T47D (cell line): ENCODE results near the gene PCDHGB4.
"Not testable (repeated sequence)": the region's sequence is repeated elsewhere in the genome, so short reads cannot be mapped to it uniquely, and the experiment has no call there.

Experiments used
- DNase-seq, 2 experiments: peaks; one replicate each; pipeline versions ENCODE4 v3.0.0 to v3.0.0-alpha.2; 2011 to 2012; ENCODE audit warnings: low read depth in 1 of 2, low spot score in 1 of 2
- JUND ChIP-seq: IDR thresholded peaks from 2 replicates; pipeline ENCODE4 v1.6.1; 2012; ENCODE audit warnings: low read depth
- in situ Hi-C: cut with HindIII; loops from 2 replicates; pipeline ENCODE4 v1.10.0; 2016; ENCODE audit warnings: low sequenced_read_pairs, low pct_unique_long_range_greater_than_20kb

Gene PCDHGB4

DNA sequence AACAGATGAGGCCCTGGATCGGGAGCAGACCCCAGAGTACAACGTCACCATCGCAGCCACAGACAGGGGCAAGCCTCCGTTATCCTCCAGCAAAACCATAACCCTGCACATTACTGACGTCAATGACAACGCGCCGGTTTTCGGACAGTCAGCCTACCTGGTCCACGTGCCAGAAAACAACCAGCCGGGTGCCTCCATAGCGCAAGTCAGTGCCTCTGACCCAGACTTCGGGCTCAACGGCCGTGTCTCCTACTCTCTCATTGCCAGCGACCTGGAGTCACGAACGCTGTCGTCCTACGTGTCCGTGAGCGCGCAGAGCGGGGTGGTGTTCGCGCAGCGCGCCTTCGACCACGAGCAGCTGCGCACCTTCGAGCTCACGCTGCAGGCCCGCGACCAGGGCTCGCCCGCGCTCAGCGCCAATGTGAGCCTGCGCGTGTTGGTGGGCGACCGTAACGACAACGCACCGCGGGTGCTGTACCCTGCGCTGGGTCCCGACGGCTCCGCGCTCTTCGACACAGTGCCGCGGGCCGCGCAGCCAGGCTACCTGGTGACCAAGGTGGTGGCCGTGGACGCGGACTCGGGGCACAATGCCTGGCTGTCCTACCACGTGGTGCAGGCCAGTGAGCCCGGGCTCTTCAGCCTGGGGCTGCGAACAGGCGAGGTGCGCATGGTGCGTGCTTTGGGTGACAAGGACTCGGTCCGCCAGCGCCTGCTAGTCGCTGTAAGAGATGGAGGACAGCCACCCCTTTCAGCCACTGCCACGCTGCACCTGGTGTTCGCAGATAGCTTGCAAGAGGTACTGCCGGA is 31.8 kb downstream of the PCDHGB4 start:
- no peak for DNase-seq
- TF ChIP-seq JUND: no peak
- in situ Hi-C loops: no loop called here

DNA sequence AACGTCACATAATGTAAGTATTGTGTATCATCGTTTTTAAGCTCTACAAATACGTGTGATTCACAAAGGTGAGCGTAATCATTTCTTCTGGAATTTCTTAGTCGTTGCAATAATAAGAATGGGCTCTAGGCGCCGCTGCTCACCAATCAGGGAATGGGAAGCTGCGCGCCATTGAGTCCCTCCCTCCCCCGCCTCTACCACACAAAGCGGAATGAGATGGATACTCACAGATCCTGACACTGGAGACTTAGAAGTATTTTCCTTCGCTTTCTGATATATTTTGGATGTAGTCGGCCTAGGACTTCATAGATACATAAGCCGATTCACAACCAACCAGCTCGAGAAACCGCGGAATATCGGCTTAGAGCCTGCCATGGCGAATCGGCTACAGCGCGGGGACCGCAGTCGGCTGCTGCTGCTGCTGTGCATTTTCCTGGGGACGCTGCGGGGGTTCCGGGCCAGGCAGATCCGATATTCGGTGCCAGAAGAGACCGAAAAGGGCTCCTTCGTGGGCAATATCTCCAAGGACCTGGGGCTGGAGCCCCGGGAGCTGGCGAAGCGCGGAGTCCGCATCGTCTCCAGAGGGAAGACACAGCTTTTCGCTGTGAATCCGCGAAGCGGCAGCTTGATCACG is 33.5 kb downstream of the PCDHGB4 start, which contains the start of gene PCDHGA11:
Gene PCDHGA11, plus strand, starts transcription at position 197 of the 634 bp plus-strand sequence. Its CDS starts 177 bp downstream, at position 374.
- no peak for TF ChIP-seq JUND
- in situ Hi-C loops: no loop called here

DNA sequence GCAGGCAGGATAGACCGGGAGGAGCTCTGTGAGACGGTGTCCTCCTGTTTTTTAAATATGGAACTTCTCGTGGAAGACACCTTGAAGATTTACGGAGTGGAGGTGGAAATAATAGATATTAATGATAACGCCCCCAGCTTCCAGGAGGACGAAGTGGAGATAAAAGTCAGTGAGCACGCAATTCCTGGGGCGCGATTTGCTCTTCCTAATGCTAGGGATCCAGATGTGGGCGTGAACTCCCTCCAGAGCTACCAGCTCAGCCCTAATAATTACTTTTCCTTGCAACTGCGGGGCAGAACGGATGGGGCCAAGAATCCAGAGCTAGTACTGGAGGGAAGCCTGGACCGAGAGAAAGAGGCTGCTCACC is 34.0 kb downstream of the PCDHGB4 start:
- no peak for TF ChIP-seq JUND
- DNase-seq: no peak
- in situ Hi-C loops: no loop called here

More for the DNA sequence above, 33.5 kb downstream of the PCDHGB4 start, which contains the start of gene PCDHGA11:
- DNase-seq: no peak

DNA sequence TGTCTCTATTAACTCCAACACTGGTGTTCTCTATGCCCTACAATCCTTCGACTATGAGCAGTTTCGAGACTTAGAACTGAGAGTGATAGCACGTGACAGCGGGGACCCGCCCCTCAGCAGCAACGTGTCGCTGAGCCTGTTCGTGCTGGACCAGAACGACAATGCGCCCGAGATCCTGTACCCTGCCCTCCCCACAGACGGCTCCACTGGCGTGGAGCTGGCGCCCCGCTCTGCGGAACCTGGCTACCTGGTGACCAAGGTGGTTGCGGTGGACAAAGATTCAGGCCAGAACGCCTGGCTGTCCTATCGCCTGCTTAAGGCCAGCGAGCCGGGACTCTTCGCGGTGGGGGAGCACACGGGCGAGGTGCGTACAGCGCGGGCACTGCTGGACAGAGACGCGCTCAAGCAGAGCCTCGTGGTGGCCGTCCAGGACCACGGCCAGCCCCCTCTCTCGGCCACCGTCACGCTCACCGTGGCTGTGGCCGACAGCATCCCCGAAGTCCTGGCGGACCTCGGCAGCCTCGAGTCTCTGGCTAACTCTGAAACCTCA is 35.3 kb downstream of the PCDHGB4 start:
- no peak for DNase-seq
- no peak for TF ChIP-seq JUND
- in situ Hi-C loops: no loop called here

DNA sequence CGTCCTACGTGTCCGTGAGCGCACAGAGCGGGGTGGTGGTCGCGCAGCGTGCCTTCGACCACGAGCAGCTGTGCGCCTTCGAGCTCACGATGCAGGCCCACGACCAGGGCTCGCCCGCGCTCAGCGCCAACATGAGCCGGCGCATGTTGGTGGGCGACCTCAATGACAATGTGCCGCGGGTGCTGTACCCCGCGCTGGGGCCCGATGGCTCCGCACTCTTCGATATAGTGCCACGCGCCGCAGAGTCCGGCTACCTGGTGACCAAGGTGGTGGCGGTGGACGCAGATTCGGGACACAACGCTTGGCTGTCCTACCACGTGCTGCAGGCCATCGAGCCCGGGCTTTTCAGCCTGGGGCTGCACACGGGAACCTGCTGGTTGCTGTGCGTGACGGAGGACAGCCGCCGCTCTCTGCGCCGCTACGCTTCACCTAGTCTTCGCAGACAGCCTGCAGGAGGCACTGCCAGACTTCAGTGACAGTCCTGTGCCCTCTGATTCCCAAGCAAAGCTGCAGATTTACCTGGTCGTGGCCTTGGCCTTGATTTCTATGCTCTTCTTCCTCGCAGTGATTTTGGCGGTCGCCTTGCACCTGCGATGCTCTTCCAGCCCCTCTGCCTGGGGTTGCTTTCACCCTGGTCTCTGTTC is 40.4 kb downstream of the PCDHGB4 start:
- in situ Hi-C loops: no loop called here
- no peak for TF ChIP-seq JUND
- DNase-seq: no peak

DNA sequence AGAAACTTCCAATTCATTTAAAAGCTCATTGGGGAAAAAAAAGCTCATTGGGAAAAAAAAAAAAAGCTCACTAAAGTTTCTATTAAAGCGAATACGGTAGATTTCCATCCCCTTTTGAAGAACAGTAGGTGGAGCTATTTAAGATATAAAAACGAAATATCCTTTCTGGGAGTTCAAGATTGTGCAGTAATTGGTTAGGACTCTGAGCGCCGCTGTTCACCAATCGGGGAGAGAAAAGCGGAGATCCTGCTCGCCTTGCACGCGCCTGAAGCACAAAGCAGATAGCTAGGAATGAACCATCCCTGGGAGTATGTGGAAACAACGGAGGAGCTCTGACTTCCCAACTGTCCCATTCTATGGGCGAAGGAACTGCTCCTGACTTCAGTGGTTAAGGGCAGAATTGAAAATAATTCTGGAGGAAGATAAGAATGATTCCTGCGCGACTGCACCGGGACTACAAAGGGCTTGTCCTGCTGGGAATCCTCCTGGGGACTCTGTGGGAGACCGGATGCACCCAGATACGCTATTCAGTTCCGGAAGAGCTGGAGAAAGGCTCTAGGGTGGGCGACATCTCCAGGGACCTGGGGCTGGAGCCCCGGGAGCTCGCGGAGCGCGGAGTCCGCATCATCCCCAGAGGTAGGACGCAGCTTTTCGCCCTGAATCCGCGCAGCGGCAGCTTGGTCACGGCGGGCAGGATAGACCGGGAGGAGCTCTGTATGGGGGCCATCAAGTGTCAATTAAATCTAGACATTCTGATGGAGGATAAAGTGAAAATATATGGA is 43.0 kb downstream of the PCDHGB4 start, which contains the start of gene PCDHGA12:
Gene PCDHGA12, plus strand, starts transcription at position 176 of the 782 bp plus-strand sequence. Its CDS starts 253 bp downstream, at position 429.
- no peak for TF ChIP-seq JUND
- in situ Hi-C loops: no loop called here
- no peak for DNase-seq

DNA sequence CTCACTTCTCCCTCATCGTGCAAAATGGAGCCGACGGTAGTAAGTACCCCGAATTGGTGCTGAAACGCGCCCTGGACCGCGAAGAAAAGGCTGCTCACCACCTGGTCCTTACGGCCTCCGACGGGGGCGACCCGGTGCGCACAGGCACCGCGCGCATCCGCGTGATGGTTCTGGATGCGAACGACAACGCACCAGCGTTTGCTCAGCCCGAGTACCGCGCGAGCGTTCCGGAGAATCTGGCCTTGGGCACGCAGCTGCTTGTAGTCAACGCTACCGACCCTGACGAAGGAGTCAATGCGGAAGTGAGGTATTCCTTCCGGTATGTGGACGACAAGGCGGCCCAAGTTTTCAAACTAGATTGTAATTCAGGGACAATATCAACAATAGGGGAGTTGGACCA is 43.8 kb downstream of the PCDHGB4 start:
- no peak for TF ChIP-seq JUND
- no peak for DNase-seq
- in situ Hi-C loops: no loop called here

DNA sequence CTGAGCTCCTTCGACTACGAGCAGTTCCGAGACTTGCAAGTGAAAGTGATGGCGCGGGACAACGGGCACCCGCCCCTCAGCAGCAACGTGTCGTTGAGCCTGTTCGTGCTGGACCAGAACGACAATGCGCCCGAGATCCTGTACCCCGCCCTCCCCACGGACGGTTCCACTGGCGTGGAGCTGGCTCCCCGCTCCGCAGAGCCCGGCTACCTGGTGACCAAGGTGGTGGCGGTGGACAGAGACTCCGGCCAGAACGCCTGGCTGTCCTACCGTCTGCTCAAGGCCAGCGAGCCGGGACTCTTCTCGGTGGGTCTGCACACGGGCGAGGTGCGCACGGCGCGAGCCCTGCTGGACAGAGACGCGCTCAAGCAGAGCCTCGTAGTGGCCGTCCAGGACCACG is 44.8 kb downstream of the PCDHGB4 start:
- DNase-seq, in situ Hi-C loops: not testable (repeated sequence)

DNA sequence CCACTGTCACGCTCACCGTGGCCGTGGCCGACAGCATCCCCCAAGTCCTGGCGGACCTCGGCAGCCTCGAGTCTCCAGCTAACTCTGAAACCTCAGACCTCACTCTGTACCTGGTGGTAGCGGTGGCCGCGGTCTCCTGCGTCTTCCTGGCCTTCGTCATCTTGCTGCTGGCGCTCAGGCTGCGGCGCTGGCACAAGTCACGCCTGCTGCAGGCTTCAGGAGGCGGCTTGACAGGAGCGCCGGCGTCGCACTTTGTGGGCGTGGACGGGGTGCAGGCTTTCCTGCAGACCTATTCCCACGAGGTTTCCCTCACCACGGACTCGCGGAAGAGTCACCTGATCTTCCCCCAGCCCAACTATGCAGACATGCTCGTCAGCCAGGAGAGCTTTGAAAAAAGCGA is 45.2 kb downstream of the PCDHGB4 start:
- DNase-seq, in situ Hi-C loops: not testable (repeated sequence)

DNA sequence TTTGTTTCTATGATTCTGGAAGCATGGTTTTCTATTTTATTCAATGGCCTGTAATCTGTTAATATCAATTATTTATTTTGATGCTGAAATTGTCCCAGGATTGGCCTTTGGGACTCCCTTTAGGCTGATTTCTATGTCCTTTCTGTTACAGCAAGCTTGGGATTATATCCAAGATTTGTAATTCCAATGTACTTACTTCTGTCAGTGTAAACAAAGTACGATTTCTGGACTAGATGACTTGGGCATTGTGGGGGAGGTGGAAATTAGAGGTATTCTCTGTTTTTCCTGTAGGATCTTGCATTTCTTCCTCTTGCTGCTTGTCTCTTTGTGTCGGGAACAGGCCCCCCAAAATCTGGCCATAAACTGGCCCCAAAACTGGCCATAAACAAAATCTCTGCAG is 46.5 kb downstream of the PCDHGB4 start:
- TF ChIP-seq JUND: no peak
- in situ Hi-C loops: no loop called here
- no peak for DNase-seq

DNA sequence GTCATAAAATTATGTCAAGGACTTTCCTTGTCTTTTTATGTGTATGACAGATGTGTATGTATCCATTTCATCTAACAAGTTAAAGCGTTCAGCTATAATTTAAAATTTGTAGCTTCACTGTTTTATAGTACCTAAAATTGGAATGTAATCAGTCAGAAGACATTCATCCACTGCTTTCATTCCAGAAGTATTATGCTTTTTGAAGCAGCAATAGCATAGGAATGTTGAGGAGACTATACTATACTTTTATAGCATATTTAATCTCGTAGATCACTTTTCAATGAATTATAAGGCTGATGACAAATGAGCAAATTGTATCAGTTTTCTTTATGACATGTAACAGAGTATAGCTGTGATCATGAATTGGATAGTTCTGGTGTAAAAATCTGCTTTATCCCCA is 49.7 kb downstream of the PCDHGB4 start:
- TF ChIP-seq JUND: no peak
- DNase-seq: no peak
- in situ Hi-C loops: no loop called here
